UCSD-AML1 (cell line): Measurements from ENCODE around the gene AMPD1.

ENCODE experiments used
- DNase-seq: peaks from one replicate; lab custom pipeline; 2025; ENCODE audit not compliant: unreplicated experiment; lab: John Stamatoyannopoulos, UW

AMPD1 gene

GRCh38 chr1:114700036-114700600 is 4.8 kb upstream of the AMPD1 start:
- DNase-seq: no peak

GRCh38 chr1:114696810-114697209 is 1.5 kb upstream of the AMPD1 start:
- no peak for DNase-seq

- DNase-seq: no peak
These were observed 621 bp downstream of the AMPD1 start for GRCh38 chr1:114694540-114695310.

- no peak for DNase-seq
These were observed 2.4 kb downstream of the AMPD1 start for GRCh38 chr1:114692947-114693346.

DNA sequence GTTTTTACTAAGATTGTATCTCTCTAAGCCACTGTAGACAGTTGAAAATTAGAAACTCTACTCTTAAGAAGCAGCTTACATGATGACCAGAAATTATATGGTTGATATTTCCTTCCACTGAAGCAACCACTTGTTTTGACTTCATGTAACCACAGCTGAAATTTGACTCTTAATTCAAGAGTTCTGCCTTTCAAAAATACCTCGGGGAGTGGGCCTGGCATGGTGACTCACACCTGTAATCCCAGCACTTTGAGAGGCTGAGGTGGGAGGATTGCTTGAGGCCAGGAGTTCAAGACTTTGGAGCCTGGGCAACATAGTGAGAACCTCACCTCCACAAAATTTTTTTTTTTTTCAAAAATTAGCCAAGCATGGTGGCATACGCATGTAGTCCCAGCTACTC is 4.3 kb downstream of the AMPD1 start:
- DNase-seq: no peak

DNA sequence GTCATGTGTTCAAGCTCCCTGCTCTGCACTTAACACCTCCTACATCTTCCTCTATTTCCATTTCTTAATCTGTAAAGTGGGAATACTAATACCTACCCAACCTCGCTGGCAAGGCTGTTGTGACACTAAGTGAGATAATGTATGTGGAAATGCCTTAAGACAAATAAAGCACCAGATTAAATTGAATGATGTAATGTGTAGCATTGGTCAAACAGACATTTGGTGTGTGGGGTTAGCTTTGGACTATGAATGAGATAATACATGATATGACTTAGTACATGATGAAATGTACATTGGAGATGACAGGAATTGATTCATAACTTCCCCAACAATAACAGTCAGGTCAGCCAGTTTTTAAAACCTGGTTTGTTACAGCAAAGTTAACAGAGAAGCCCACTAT is 5.2 kb downstream of the AMPD1 start:
- no peak for DNase-seq

GRCh38 chr1:114688526-114688925 is 6.8 kb downstream of the AMPD1 start:
- no peak for DNase-seq

DNA sequence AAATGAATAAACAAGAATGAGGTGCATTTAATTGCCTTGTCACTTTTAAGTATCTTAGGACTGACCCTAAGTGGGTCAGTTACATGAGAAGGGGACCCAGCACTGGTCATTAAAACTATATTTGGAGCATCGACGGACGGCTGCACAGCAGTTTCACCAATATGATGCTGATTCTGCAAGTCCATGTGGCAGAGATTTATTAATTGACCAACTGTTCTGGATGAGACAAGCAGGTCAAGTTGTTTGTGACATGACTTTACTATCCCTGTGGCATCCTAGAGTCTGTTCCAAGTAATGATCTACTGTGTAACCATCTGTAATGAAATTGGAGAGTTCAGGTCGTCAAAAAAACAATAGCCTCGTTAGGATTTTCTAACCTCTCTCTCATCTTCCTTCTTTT is 9.5 kb downstream of the AMPD1 start:
- DNase-seq: no peak

DNA sequence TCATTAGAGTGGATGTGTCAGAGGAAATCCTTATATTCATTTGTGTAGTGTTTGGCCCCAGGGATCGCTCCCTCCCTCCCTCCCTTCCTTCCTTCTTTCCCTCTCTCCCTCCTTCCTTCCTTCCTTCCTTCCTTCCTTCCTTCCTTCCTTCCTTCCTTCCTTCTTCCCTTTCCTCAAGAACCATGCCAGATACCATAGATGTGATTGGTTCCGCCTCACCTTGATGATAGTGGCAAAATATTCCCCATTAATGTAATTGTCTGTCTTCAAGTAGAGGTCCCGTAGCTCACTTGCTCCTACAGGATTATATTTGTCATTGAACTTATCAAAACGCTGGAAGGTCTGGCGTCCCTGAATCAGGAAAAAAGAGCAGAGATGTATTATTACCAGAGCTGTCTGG is 17.7 kb downstream of the AMPD1 start:
- no peak for DNase-seq

DNA sequence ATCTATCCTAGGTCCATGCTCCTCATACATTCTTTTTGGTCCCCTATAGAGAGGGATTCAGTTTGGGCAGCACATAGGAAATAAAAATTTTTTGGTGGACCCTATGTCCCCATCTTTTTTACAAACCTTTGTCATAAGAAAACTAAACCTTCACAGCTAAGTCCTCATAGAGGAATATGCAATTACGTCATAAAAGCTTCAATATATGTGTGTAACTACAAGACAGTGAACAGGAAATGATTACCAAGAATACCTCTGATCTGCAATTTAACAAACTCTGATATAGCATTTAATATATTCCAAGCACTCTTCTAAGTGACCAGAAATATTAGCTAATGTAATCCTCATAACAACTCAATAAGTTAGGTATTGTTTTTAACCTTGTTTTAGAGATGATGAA is 19.2 kb downstream of the AMPD1 start:
- DNase-seq: no peak

GRCh38 chr1:114671939-114672275 is 23.4 kb downstream of the AMPD1 start:
- DNase-seq: no peak

- DNase-seq: no peak
These were observed 24.1 kb downstream of the AMPD1 start for GRCh38 chr1:114671011-114671938.

- DNase-seq: peak; percentile 80
These were observed 25.0 kb downstream of the AMPD1 start for GRCh38 chr1:114670083-114671010.

- no peak for DNase-seq
These were observed 25.7 kb downstream of the AMPD1 start, which contains the start of gene DENND2C for GRCh38 chr1:114669562-114670082. TSS of gene DENND2C (minus strand) at chr1:114670049. CDS start at chr1:114625984, 44,065 bp downstream.

DNA sequence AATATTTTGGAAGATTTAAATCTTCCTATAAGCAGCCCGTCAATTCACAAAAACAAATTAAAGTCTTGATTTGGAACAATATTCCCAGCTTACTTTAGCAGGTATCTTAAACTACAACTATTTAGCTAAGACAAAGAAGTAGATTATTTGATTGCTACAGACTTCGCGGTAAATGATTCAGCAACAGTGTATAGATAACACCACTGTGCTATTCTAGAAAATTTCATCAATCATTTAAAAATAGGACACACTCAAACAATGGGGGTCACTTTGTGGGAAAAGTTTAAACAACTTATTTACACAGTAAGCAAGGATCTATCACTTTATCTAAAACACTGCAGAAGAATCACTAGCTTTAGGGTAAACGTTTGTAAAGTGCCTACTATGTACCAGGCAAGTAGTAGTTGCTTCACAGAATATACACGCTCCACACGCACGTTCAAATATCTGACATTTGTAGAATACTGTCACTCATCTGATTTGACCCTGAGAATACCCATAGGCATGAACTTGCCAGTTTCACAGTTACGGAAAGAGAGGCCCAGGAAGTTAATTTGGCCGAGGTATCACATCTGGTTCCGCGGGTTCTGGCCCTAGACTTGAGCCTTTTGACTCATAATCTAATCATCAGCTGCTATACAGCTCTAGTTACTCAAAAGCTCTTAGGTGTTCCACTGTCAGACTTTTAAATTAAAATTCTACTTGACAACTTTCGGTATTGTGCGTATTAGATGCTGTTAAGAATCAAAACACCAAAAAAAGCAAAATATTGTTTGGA is 26.4 kb downstream of the AMPD1 start:
- DNase-seq: no peak

GRCh38 chr1:114668373-114668772 is 27.0 kb downstream of the AMPD1 start:
- no peak for DNase-seq

- no peak for DNase-seq
These were observed 28.4 kb downstream of the AMPD1 start for GRCh38 chr1:114666954-114667353.

GRCh38 chr1:114660238-114660637 is 35.1 kb downstream of the AMPD1 start:
- no peak for DNase-seq

- DNase-seq: no peak
These were observed 43.5 kb downstream of the AMPD1 start for GRCh38 chr1:114651893-114652292.

DNA sequence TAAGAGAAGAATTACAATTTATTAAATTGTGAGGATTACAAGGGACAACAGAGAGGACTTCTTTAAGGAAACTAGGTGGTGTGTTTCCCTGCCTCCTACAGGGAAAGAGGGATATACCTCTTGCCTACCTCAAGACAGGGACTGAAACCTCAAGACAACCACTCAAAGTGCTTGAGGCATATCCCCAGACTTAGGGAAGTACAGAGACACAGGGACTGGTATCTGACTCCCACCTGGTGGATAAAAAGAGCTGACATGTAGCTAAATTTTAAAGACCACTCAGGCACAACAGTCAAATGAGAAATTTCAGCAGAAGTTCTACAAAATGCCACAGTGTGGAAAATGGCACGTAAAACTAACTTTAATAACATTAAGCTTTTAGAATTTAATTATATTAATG is 46.8 kb downstream of the AMPD1 start:
- no peak for DNase-seq
